Prostate gland (tissue), 2 donors: ENCODE data around the gene GARIN3. TPM values are rescaled to one million over a fixed set of nuclear protein-coding genes. Genes with fewer than 3 reads are reported as not detected.
"Not testable (repeated sequence)": the region's sequence is repeated elsewhere in the genome, so short reads cannot be mapped to it uniquely, and the experiment has no call there.

Source experiments
- DNase-seq: peaks from one replicate; pipeline ENCODE4 v3.0.0-alpha.2; 2019; ENCODE audit warnings: low spot score
- H3K27ac ChIP-seq, 2 donors: fragments of 200-600 bp; sonication (generic); 2 replicates each; pipeline ENCODE4 v1.5.1; 2017 to 2019
- H3K27me3 ChIP-seq: fragments of 200-600 bp; sonication (generic); replicated peaks from 2 replicates; pipeline ENCODE4 v1.5.1; 2019; ENCODE audit not compliant: insufficient read depth
- H3K36me3 ChIP-seq, 2 donors: fragments of 200-600 bp; sonication (generic); 1 replicate in 1 of 2; 2 replicates in 1 of 2; pipeline versions ENCODE4 v1.5.1 to v1.8.1; 2017 to 2019
- H3K4me1 ChIP-seq: fragments of 200-600 bp; sonication (generic); replicated peaks from 2 replicates; pipeline ENCODE4 v1.5.1; 2019
- H3K4me3 ChIP-seq, 2 donors: fragments of 200-600 bp; sonication (generic); 2 replicates each; pipeline ENCODE4 v1.5.1; 2017 to 2019
- H3K9me3 ChIP-seq: fragments of 200-600 bp; sonication (generic); 2 replicates; pipeline ENCODE4 v1.5.1; 2017
- POLR2A ChIP-seq: fragments of 450-650 bp; IDR thresholded peaks from one replicate; pipeline ENCODE4 v1.6.1; 2016; ENCODE audit warnings: antibody characterized with exemption, mild to moderate bottlenecking
- POLR2AphosphoS5 ChIP-seq: sonication (generic); formaldehyde crosslinking; IDR thresholded peaks from one replicate; pipeline ENCODE4 v1.6.1; 2017; ENCODE audit warnings: antibody characterized with exemption
- WGBS: methylation state at CpG from one replicate; pipeline ENCODE4 v1.1.5; 2018; 5-methylcytosine and 5-hydroxymethylcytosine counted together
- intact Hi-C: fragments of 100-400 bp; cut with DNase I; formaldehyde crosslinking; loops from one replicate; pipeline ENCODE4 v1.14.2; 2022
- total RNA-seq, 2 donors: library from RNA; depleted of rRNA; stranded (reverse); fragments of >200 nt; gene quantifications; one replicate each; pipeline ENCODE4 v1.1.0, GENCODE V29; 2016
- TF ChIP-seq, protein P1 (sequence below), 4 experiments: fragments of 200-600 bp in 2 of 4; fragments of 450-650 bp in 2 of 4; sonication (generic) in 2 of 4; IDR thresholded peaks; 1 replicate in 3 of 4; 2 replicates in 1 of 4; pipeline ENCODE4 v1.5.1; 2016 to 2019; ENCODE audit warnings: antibody characterized with exemption in 4 of 4, mild to moderate bottlenecking in 2 of 4, moderate library complexity in 2 of 4

GARIN3 gene
- total RNA-seq, 2 donors from 2014 or later, result 0.97 TPM; not detected in 1

GRCh38 chr5:157213527-157214243 lies 47.6 kb upstream of the GARIN3 start:
- Histone ChIP-seq H3K27ac (no peak overlapping the region), H3K4me3 (no peak overlapping the region), H3K27me3 (no peaks in the 10 kb centered on the region), H3K9me3 (no peaks in the 10 kb centered on the region), H3K4me1 (no peaks in the 10 kb centered on the region), H3K36me3 (no peaks in the 10 kb centered on the region)
- 91% methylated on average over 7 of the region's 7 CpGs for WGBS
- intact Hi-C loops, result no loop called here
- TF ChIP-seq POLR2AphosphoS5 (no peak), POLR2A (no peak)
- TF ChIP-seq, protein P1, sequence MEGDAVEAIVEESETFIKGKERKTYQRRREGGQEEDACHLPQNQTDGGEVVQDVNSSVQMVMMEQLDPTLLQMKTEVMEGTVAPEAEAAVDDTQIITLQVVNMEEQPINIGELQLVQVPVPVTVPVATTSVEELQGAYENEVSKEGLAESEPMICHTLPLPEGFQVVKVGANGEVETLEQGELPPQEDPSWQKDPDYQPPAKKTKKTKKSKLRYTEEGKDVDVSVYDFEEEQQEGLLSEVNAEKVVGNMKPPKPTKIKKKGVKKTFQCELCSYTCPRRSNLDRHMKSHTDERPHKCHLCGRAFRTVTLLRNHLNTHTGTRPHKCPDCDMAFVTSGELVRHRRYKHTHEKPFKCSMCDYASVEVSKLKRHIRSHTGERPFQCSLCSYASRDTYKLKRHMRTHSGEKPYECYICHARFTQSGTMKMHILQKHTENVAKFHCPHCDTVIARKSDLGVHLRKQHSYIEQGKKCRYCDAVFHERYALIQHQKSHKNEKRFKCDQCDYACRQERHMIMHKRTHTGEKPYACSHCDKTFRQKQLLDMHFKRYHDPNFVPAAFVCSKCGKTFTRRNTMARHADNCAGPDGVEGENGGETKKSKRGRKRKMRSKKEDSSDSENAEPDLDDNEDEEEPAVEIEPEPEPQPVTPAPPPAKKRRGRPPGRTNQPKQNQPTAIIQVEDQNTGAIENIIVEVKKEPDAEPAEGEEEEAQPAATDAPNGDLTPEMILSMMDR (IDR thresholded peaks at IDR 0.05), result no peak
- DNase-seq, result no peak

GRCh38 chr5:157212307-157212706 lies 46.2 kb upstream of the GARIN3 start:
- no peak for TF ChIP-seq POLR2A
- no peak for TF ChIP-seq POLR2AphosphoS5
- TF ChIP-seq, protein P1 (IDR thresholded peaks at IDR 0.05), result no peak
- Histone ChIP-seq H3K4me3 (no peak overlapping the region), H3K9me3 (no peaks in the 10 kb centered on the region), H3K27ac (no peak overlapping the region), H3K4me1 (no peaks in the 10 kb centered on the region), H3K36me3 (no peaks in the 10 kb centered on the region), H3K27me3 (no peaks in the 10 kb centered on the region)
- intact Hi-C loops, result no loop called here
- WGBS, result 79% methylated on average over 5 of the region's 5 CpGs
- no peak for DNase-seq

DNA sequence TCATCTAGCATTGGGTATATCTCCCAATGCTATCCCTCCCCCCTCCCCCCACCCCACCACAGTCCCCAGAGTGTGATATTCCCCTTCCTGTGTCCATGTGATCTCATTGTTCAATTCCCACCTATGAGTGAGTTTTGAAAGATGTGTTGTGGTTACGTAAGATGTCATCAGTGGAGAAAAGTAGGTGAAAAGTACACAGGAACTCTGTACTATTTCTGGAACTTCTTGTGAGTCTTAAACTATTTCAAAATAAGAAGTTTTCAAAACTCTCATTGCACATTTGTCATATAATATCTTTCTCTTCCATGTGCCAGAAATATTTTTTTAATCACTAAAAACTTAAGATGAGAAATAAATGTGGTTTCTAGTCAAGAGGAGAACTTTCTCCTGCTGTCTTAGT lies 44.6 kb upstream of the GARIN3 start:
- H3K4me1 ChIP-seq, H3K4me3 ChIP-seq, DNase-seq, H3K27me3 ChIP-seq, H3K27ac ChIP-seq, H3K9me3 ChIP-seq, intact Hi-C loops, H3K36me3 ChIP-seq: not testable (repeated sequence)
- 39% methylated on average over 1 of the region's 1 CpG for WGBS

DNA sequence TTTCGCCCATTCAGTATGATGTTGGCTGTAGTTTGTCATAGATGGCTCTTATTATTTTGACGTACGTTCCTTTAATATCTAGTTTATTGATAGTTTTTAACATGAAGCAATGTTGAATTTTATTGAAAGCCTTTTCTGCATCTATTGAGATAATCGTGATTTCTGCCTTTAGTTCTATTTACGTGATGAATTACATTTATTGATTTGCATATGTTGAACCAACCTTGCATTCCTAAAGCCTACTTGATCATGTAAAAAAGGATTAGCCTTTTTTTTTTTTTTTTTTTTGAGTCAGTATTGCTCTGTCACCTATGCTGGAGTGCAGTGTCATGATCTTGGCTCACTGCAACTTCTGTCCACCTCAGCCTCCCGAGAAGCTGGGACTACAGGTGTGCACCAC lies 39.6 kb upstream of the GARIN3 start:
- Histone ChIP-seq H3K36me3 (no peaks in the 10 kb centered on the region), H3K4me3 (no peak overlapping the region), H3K27me3 (no peaks in the 10 kb centered on the region), H3K9me3 (no peaks in the 10 kb centered on the region), H3K4me1 (no peaks in the 10 kb centered on the region), H3K27ac (no peak overlapping the region)
- intact Hi-C loops, result no loop called here
- DNase-seq, result no peak
- TF ChIP-seq POLR2AphosphoS5, result no peak
- no peak for TF ChIP-seq POLR2A
- TF ChIP-seq, protein P1 (IDR thresholded peaks at IDR 0.05), result no peak
- WGBS, result 79% methylated on average over 6 of the region's 6 CpGs

GRCh38 chr5:157204765-157205164 lies 38.7 kb upstream of the GARIN3 start:
- intact Hi-C loops, result no loop called here
- H3K4me1 ChIP-seq, result no peaks in the 10 kb centered on the region
- no peaks in the 10 kb centered on the region for H3K36me3 ChIP-seq
- DNase-seq, result no peak
- H3K27me3 ChIP-seq, result no peaks in the 10 kb centered on the region
- no peak overlapping the region for H3K4me3 ChIP-seq
- 77% methylated on average over 4 of the region's 4 CpGs for WGBS
- H3K9me3 ChIP-seq, result no peaks in the 10 kb centered on the region
- no peak overlapping the region for H3K27ac ChIP-seq
- TF ChIP-seq POLR2AphosphoS5 (no peak), POLR2A (no peak)
- TF ChIP-seq, protein P1 (IDR thresholded peaks at IDR 0.05), result no peak
